ENCODE measurements around the gene BHLHE41. TPM values are rescaled to one million over a fixed set of nuclear protein-coding genes. Genes with fewer than 3 reads are reported as not detected.
A peak's percentile ranks its signal among the peaks of the same experiment; 100 is the strongest.

BHLHE41 gene
- total and polyA plus RNA-seq, 8 donors: 0.29 to 4.7 (median 1.8) TPM; not detected in 1

DNA sequence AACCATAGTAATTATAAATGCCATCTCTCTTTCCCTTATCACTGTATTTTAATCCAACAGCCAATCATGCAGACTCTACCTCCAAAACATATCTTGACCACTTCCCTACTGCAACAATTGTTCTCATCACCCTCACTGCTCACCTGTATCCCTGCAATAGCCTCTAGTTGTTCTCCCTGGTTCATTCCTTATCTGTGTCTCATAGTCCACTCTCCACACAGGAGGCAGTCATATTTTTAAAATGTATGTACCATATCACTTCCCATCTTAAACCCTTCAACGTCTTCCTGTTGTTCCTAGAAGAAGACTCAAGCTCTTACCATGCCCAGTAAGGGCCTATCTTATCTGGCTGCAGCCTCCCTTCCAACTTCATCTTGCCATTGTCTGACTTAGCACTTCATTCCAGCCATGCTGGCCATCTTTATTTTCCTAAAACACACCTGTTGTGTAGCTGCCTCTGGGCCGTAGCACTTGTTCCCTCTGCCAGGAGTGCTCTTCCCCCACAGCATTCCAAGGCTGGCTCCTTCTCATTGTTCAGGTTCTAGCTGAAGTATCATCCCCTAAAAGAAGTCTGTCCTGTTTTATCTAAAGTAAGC, 27.8 kb upstream of the BHLHE41 start:
- H3K27me3 ChIP-seq: no peaks in the 10 kb centered on the region
- TF ChIP-seq POLR2A (IDR thresholded peaks at IDR 0.05) (no peak), POLR2AphosphoS5 (IDR thresholded peaks at IDR 0.05) (no peak)
- TF ChIP-seq, protein P1, sequence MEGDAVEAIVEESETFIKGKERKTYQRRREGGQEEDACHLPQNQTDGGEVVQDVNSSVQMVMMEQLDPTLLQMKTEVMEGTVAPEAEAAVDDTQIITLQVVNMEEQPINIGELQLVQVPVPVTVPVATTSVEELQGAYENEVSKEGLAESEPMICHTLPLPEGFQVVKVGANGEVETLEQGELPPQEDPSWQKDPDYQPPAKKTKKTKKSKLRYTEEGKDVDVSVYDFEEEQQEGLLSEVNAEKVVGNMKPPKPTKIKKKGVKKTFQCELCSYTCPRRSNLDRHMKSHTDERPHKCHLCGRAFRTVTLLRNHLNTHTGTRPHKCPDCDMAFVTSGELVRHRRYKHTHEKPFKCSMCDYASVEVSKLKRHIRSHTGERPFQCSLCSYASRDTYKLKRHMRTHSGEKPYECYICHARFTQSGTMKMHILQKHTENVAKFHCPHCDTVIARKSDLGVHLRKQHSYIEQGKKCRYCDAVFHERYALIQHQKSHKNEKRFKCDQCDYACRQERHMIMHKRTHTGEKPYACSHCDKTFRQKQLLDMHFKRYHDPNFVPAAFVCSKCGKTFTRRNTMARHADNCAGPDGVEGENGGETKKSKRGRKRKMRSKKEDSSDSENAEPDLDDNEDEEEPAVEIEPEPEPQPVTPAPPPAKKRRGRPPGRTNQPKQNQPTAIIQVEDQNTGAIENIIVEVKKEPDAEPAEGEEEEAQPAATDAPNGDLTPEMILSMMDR (IDR thresholded peaks at IDR 0.05): no peak
- peaks cover 8 to 29% (median 16%) of the 10 kb centered on the region in 4 donors for H3K4me1 ChIP-seq
- no peak for DNase-seq
- H3K4me3 ChIP-seq: no peak overlapping the region
- H3K36me3 ChIP-seq: no peaks in the 10 kb centered on the region
- intact Hi-C loops (cut with DNase I; ENCODE audit: low total_unique reads): no loop called here
- WGBS, 5 donors: 68 to 82% (median 76%) methylated on average over 2 of the region's 2 CpGs
- H3K9me3 ChIP-seq: no peaks in the 10 kb centered on the region
- H3K27ac ChIP-seq: peak overlapping the region in 1 of 5 donors; percentile 28

DNA sequence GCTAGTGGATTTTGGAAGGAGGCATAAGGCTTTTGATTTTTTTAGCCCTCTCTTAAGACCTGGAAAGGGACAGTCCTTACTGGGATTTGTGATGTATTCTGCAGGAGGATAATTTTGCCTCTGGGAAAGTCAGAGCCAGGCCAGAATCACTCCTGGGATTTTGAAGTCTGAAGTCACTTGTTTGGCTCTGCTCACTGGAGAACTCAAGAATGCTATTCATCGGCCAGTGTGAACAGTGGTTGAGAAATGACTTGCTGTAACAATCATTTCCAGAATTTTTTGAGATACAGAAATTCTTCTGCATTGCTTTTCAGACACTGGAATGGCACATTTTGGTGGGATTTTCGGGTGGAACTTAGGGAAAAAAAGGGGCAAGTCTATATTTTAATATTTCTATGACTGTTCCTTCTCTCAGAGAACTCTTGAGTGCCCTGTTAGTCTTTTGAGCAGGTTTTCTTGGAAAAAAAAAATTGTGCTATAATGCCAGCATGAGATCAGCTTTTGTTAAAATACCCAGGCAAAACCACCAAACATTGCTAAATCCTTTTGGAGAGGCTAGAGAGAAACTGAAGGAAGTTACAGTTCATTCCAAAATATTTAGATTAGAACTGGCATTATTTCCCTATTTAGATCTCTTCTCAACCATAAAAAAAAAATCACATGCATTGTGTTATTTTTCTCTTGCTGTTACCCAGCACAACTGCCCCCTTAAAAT, 26.1 kb upstream of the BHLHE41 start:
- intact Hi-C loops (cut with DNase I; ENCODE audit: low total_unique reads): no loop called here
- 45 to 64% (median 61%) methylated on average over 2 of the region's 2 CpGs for WGBS, 5 donors
- Histone ChIP-seq H3K27ac (peak overlapping the region in 2 of 5 donors; percentile 43 to 46), H3K4me1 (peaks cover 8 to 23% (median 14%) of the 10 kb centered on the region in 4 donors), H3K27me3 (no peaks in the 10 kb centered on the region), H3K9me3 (no peaks in the 10 kb centered on the region), H3K36me3 (no peaks in the 10 kb centered on the region), H3K4me3 (no peak overlapping the region)
- TF ChIP-seq EP300 (IDR thresholded peaks at IDR 0.05) (no peak), POLR2AphosphoS5 (IDR thresholded peaks at IDR 0.05) (peak in 1 of 3 donors; percentile 20)
- peak in 1 of 2 donors; percentile 34 for DNase-seq

DNA sequence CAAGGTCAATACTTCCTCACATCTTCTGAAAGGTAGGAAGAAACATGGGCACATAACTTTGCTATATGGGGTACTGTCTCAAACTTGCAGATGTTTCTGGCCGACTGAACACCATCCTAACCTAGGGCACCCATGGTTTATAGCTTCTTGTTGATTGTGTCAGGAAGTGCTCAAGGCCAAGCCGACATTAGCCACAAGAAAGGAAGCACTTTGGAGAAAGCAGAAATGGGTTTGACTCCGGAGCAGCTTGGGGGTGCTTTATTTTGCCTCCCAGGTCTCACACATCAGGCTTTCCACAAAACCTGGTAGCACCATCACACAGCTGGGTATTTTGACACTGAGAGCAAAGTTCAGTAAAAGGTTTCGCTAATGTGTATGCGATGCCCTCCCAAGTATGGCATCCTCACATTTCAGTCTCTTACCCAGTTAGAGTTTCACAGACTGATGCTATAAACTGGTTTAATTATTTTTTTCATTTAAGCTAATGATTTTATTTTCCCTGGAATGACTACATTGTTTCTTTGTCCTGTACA, 25.2 kb upstream of the BHLHE41 start:
- 57 to 67% (median 65%) methylated on average over 5 of the region's 5 CpGs for WGBS, 5 donors
- TF ChIP-seq, protein P1 (IDR thresholded peaks at IDR 0.05): no peak
- TF ChIP-seq EP300 (IDR thresholded peaks at IDR 0.05) (no peak), POLR2AphosphoS5 (IDR thresholded peaks at IDR 0.05) (no peak), POLR2A (IDR thresholded peaks at IDR 0.05) (no peak)
- Histone ChIP-seq H3K9me3 (no peaks in the 10 kb centered on the region), H3K27me3 (no peaks in the 10 kb centered on the region), H3K4me3 (no peak overlapping the region), H3K4me1 (peaks cover 8 to 23% (median 14%) of the 10 kb centered on the region in 4 donors), H3K36me3 (no peaks in the 10 kb centered on the region), H3K27ac (no peak overlapping the region)
- intact Hi-C loops (cut with DNase I; ENCODE audit: low total_unique reads): no loop called here
- no peak for DNase-seq

DNA sequence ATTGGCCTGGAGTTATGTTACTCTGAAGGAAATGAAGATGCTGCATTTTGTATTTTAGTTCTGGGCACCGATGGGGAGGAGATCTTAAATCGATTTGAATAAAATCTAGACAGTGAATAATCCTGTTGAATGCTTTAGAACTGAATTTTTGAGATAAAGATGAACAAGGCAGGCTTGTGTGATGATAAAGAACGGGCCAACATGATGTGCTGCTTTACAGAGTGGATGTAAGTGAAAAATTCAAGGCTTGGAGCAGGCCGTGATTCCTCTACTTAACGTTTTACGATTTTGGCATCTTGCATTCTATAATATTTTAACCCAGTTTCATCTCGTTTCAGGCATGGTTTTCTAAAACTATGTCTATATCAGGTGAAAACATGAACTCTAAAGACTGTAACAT, 23.5 kb upstream of the BHLHE41 start:
- 87 to 91% (median 88%) methylated on average over 7 of the region's 7 CpGs for WGBS, 5 donors
- intact Hi-C loops (cut with DNase I; ENCODE audit: low total_unique reads): no loop called here
- no peaks in the 10 kb centered on the region for H3K27me3 ChIP-seq

More for the DNA sequence above, 23.5 kb upstream of the BHLHE41 start:
- peaks cover 0 to 11% (median 5%) of the 10 kb centered on the region in 4 donors for H3K4me1 ChIP-seq
- no peak overlapping the region for H3K27ac ChIP-seq
- TF ChIP-seq, protein P1 (IDR thresholded peaks at IDR 0.05): no peak
- TF ChIP-seq POLR2A (IDR thresholded peaks at IDR 0.05) (no peak), EP300 (IDR thresholded peaks at IDR 0.05) (no peak), POLR2AphosphoS5 (IDR thresholded peaks at IDR 0.05) (no peak)
- H3K4me3 ChIP-seq: no peak overlapping the region
- H3K9me3 ChIP-seq: no peaks in the 10 kb centered on the region
- no peaks in the 10 kb centered on the region for H3K36me3 ChIP-seq
- DNase-seq: no peak

Measured in stomach (tissue), 9 donors.